GM18951 (cell line): Measurements from ENCODE around the gene TIAM1.
"Not testable (repeated sequence)": the region's sequence is repeated elsewhere in the genome, so short reads cannot be mapped to it uniquely, and the experiment has no call there.

Source experiments
- POLR2A ChIP-seq: IDR thresholded peaks from 4 replicates; pipeline ENCODE4 v1.6.1; 2011; ENCODE audit warnings: mild to moderate bottlenecking; ENCODE audit not compliant: insufficient read length, insufficient read depth; ENCODE audit errors: extremely low read depth
- in situ Hi-C: fragments of 300-500 bp; cut with MboI; formaldehyde crosslinking; loops from one replicate; pipeline ENCODE4 v1.12.0; 2022; ENCODE audit warnings: low sequenced_read_pairs, mixed read lengths, inconsistent platforms; ENCODE audit not compliant: unreplicated experiment

TIAM1 gene

GRCh38 chr21:31252611-31253010, 91.5 kb downstream of the TIAM1 start:
- in situ Hi-C loops: no loop called here
- no peak for TF ChIP-seq POLR2A

- in situ Hi-C loops: no loop called here
- TF ChIP-seq POLR2A: no peak
These were observed 92.0 kb downstream of the TIAM1 start for GRCh38 chr21:31252091-31252490.

GRCh38 chr21:31251686-31252085, 92.4 kb downstream of the TIAM1 start:
- TF ChIP-seq POLR2A: no peak
- in situ Hi-C loops: no loop called here

- in situ Hi-C loops: no loop called here
- TF ChIP-seq POLR2A: no peak
These were observed 95.5 kb downstream of the TIAM1 start for GRCh38 chr21:31248598-31248997.

- TF ChIP-seq POLR2A: no peak
- in situ Hi-C loops: no loop called here
These were observed 100.5 kb downstream of the TIAM1 start for GRCh38 chr21:31243611-31244010.

GRCh38 chr21:31236528-31236927, 107.5 kb downstream of the TIAM1 start:
- TF ChIP-seq POLR2A: no peak

GRCh38 chr21:31235671-31236450, 108.2 kb downstream of the TIAM1 start:
- no peak for TF ChIP-seq POLR2A
- in situ Hi-C loops: no loop called here

More at GRCh38 chr21:31236528-31236927, 107.5 kb downstream of the TIAM1 start:
- in situ Hi-C loops: no loop called here

GRCh38 chr21:31234936-31235335, 109.1 kb downstream of the TIAM1 start:
- in situ Hi-C loops: no loop called here
- TF ChIP-seq POLR2A: no peak

- no peak for TF ChIP-seq POLR2A
- in situ Hi-C loops: no loop called here
These were observed 110.3 kb downstream of the TIAM1 start for GRCh38 chr21:31233711-31234110.

- in situ Hi-C loops: no loop called here
- no peak for TF ChIP-seq POLR2A
These were observed 111.7 kb downstream of the TIAM1 start for GRCh38 chr21:31232344-31232743.

GRCh38 chr21:31230937-31231336, 113.1 kb downstream of the TIAM1 start:
- in situ Hi-C loops: no loop called here
- TF ChIP-seq POLR2A: no peak

- in situ Hi-C loops: not testable (repeated sequence)
These were observed 115.3 kb downstream of the TIAM1 start for GRCh38 chr21:31228723-31229122.

- in situ Hi-C loops: no loop called here
- no peak for TF ChIP-seq POLR2A
These were observed 118.3 kb downstream of the TIAM1 start for GRCh38 chr21:31225713-31226112.

- TF ChIP-seq POLR2A: no peak
- in situ Hi-C loops: no loop called here
These were observed 121.9 kb downstream of the TIAM1 start for GRCh38 chr21:31222142-31222541.
